ENCODE results near the gene WDR7.

Gene WDR7

DNA sequence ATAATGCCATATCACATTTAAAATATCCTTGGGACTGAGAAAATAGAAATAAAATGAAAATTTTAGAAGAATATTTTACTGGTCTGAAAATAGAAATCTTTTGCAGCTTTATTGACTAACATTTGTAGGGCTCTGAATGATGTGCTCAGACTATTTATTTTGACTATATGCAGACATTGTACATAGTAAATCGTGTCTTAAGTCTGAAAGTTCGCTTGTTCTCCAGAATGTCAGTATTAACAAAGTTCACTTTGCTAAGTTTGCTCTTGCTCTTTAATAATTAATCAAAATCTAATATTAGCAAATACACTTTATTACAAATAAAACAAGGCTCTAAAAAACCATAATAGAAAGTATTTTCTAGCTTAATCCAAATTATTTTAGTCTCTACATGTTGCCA, 219.8 kb downstream of the WDR7 start:
- TF ChIP-seq, protein P1, sequence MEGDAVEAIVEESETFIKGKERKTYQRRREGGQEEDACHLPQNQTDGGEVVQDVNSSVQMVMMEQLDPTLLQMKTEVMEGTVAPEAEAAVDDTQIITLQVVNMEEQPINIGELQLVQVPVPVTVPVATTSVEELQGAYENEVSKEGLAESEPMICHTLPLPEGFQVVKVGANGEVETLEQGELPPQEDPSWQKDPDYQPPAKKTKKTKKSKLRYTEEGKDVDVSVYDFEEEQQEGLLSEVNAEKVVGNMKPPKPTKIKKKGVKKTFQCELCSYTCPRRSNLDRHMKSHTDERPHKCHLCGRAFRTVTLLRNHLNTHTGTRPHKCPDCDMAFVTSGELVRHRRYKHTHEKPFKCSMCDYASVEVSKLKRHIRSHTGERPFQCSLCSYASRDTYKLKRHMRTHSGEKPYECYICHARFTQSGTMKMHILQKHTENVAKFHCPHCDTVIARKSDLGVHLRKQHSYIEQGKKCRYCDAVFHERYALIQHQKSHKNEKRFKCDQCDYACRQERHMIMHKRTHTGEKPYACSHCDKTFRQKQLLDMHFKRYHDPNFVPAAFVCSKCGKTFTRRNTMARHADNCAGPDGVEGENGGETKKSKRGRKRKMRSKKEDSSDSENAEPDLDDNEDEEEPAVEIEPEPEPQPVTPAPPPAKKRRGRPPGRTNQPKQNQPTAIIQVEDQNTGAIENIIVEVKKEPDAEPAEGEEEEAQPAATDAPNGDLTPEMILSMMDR (IDR thresholded peaks at IDR 0.05; ENCODE audit: low read depth, low read length) = no peak
- H3K4me3 ChIP-seq (ENCODE audit: low read depth, low read length) = no peak overlapping the region

DNA sequence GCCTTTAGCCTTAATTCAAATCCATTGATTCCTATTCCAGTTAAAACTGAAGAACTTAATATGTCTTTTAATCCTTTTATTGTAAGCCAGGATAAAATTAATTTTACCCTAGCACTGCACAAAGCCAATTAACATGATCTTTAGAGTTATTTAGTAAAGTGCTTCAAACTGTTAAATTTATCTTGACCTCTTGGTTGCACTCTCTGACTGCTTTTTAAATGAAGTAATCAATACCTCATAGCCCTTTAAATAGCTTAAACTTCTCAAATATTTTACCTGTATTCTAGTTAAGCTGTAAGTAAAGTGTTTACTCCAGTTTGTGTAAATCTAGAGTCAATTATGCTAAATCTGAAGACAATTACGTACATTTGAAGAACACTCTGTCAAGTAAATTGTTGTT, 221.0 kb downstream of the WDR7 start:
- no peak overlapping the region for H3K4me3 ChIP-seq (ENCODE audit: low read depth, low read length)
- TF ChIP-seq, protein P1 (IDR thresholded peaks at IDR 0.05; ENCODE audit: low read depth, low read length) = no peak

DNA sequence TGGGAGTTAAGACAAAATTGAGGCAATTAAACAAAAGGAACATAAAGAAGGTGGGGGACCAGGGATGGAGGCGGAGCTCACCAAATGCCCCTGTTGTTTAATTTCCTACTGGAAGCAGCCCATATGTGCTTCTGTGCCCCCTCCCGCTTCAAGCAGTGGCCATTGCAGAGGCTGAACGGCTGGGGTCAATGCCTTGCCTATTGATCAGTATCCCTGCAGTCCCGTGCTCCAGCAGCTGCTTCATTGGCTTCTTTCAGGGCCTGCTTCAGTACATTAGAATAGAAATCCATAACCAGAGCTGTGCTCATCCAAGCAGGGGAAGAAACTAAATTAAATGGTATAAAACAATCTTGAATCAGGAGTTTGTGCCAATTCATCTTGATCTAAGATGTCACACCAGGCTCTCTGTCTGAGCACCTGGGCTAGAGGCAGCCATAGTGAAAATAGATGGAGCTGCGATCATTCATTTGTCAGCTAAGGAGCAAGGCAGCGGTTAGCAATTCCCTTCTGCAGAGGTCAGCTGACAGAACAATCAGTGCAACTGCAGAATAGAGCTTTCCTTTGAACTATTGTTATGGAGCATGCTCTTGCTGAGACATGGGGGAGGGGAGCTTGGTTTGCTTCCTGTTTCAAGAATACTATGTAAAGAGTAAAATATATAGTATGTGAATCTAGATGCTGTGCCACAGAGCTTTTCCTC, 222.4 kb downstream of the WDR7 start:
- H3K4me3 ChIP-seq (ENCODE audit: low read depth, low read length) = no peak overlapping the region
- TF ChIP-seq, protein P1 (IDR thresholded peaks at IDR 0.05; ENCODE audit: low read depth, low read length) = no peak

DNA sequence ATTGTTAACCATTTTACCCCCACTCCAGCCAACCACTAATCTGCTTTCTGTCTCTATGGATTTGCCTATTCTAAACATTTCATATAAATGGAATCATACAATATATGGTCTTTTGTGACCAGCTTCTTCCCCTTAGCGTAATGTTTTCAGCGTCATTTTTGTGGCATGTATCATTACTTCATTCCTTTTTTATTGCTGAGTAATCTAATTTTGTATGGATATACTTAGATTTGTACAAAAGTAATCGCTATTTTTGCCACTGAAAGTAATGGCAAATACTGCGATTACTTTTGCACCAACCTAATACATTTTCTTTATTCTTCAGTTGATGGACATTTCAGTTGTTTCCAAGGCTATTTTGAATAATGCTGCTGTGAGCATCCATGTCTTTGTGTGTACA, 227.6 kb downstream of the WDR7 start:
- TF ChIP-seq, protein P1 (IDR thresholded peaks at IDR 0.05; ENCODE audit: low read depth, low read length) = no peak

DNA sequence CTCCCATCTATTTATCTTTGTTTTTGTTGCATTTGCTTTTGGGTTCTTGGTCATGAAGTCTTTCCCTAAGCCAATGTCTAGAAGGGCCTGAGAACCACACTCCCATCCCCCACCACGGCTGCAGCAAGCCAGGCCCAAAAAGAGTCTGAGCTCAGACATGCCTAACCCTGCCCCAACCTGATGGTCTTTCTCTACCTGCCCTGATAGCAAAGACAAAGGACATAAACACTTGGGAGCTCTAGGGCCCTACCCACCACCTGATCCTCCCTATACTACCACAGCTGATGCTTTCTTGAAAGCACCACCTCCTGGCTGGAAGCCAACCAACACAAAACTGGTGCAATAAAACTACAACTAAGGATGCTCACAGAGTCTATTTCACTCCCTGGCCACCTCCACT, 233.4 kb downstream of the WDR7 start:
- TF ChIP-seq, protein P1 (IDR thresholded peaks at IDR 0.05; ENCODE audit: low read depth, low read length) = no peak
- no peak overlapping the region for H3K4me3 ChIP-seq (ENCODE audit: low read depth, low read length)

More for the DNA sequence above, 227.6 kb downstream of the WDR7 start:
- H3K4me3 ChIP-seq (ENCODE audit: low read depth, low read length) = no peak overlapping the region

DNA sequence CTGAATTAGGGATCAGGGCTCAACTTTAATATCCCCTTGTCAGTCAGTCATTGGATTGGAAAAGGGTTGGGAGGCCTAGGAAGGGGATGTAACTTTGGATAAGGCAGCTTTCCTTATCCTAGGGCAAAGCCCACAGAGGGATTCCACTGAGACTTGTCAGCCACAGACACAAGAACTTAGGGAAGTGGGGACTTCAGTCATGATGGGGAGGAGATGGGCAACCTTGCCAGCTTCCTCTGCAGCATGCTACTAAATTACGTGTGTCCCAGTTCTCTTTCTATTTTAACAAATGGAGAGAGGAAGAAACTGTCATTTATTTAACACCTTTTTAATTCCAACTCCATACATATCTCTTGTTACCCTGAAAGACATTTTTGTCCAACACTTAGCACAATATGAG, 237.8 kb downstream of the WDR7 start:
- H3K4me3 ChIP-seq (ENCODE audit: low read depth, low read length) = no peak overlapping the region
- TF ChIP-seq, protein P1 (IDR thresholded peaks at IDR 0.05; ENCODE audit: low read depth, low read length) = no peak

DNA sequence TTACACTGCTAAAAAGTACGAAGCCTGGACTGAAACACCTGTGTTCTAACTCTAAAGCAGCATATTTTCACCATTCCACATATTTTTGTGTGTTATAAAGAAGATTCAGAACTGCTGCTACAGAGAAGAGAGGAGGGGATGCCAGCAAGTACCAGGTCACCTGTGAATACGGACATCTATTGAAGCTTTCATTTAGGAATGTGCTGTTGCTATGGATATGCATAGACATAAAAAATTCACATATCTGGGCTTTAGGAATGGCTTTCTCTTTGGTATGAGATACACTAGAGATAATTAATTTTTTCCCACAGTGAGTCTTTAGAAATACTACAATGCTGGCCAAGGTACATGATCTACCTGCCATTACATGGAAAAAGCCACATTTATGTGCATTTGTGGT, 238.5 kb downstream of the WDR7 start:
- TF ChIP-seq, protein P1 (IDR thresholded peaks at IDR 0.05; ENCODE audit: low read depth, low read length) = no peak
- no peak overlapping the region for H3K4me3 ChIP-seq (ENCODE audit: low read depth, low read length)
